ENCODE results near the gene XPOT.

Gene XPOT

DNA sequence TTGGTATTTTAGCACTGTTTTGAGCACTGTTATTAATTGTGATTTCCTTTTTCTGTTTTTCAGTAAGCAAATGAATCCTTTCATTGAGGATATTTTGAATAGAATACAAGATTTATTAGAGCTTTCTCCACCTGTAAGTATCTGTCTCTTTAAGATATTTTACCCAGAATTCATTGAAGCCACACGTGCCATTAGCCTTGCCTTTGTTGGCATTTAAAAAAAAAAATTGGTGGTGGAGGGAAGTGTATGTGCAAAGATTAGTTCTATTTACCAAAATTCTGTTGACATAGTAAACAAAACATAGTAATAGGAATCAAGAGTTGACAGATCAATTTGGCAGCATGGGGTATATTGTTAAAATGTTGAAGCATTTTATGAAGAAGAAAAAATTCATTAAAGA lies 23.8 kb downstream of the XPOT start:
- DNase-seq (ENCODE audit: low read depth, low spot score) = no peak

DNA sequence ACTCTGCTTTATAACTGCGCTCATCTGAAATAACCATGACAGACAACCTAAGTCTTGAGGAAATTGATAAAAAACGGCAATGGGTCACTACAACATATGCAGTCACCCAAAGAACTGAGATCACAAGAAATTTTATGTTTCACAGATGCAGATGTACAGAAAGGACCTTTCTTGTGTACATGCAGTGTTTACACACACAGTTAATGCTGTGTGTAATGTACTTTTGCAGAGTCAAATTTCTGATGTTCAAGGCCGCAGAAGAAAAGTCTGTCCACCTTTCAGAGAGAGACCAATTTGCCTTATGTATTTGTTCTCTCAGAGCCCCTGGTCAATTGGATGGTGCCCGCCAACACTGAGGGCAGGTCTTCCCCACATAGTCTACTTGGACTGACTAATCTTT lies 24.8 kb downstream of the XPOT start:
- DNase-seq (ENCODE audit: low read depth, low spot score) = no peak

DNA sequence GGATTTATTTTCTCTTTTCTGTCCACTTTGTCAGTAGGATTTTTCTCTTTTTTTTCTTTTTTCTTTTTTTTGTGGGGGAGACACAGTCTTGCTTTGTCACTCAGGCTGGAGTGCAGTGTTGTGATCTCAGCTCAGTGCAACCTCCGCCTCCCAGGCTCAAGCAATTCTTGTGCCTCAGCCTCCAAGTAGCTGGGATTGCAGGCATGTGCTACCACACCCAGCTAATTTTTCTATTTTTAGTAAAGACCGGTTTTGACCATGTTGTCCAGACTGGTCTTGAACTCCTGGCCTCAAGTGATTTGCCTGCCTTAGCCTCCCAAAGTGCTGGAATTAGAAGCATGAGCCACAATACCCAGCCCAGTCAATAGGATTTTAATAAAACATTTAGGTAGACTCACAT lies 26.7 kb downstream of the XPOT start:
- no peak for DNase-seq (ENCODE audit: low read depth, low spot score)

DNA sequence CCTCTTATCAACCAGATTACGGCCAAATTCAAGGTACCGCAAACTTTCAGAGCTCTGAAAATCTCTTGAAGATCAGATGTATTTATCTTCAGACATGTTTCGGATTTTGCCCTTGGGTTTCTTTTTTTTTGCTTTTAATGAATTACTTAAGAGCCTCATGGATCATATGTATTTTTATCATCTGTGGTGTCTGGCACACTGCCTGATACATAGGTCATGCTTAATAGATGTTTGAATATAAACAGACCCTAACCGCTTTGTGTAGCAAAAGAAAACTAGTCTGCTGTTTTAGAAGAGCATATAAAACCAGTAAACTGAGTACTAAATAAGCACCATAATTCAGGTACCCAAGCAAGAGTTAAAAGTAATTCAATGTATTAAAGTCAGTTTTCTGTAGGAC lies 27.6 kb downstream of the XPOT start:
- DNase-seq (ENCODE audit: low read depth, low spot score) = no peak

DNA sequence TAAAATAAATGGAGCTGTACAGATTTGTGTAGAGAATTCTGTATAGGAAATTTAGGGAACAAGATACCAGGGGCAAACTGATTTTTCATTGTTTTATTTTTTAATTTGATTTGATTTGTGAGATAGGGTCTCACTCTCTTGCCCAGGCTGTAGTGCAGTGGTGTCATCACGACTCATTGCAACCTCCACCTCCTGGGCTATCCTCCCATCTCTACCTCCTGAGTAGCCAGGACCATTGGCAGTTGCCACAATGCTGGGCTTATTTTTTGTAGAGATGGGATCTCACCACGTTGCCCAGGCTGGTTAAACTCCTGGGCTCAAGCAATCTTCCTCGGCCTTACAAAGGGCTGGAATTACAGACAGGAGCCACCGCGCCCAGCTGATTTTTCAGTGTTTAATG lies 29.7 kb downstream of the XPOT start:
- no peak for DNase-seq (ENCODE audit: low read depth, low spot score)

DNA sequence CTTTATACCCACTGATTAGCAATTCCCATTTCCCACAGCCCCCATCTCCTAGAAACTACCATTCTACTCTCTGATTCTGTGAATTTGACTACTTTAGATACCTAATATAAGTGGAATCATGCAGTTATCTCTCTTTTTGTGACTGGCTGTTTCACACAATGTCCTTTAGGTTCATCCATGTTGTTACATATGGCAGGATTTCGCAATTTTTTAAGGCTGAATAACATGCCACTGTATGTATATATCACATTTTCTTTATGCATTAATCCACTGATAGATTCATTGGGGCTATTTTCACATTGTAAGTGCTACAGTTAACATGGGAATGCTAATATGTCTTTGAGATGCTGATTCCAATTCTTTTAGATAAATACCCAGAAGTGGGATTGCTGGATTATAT lies 35.9 kb downstream of the XPOT start:
- DNase-seq (ENCODE audit: low read depth, low spot score) = no peak

DNA sequence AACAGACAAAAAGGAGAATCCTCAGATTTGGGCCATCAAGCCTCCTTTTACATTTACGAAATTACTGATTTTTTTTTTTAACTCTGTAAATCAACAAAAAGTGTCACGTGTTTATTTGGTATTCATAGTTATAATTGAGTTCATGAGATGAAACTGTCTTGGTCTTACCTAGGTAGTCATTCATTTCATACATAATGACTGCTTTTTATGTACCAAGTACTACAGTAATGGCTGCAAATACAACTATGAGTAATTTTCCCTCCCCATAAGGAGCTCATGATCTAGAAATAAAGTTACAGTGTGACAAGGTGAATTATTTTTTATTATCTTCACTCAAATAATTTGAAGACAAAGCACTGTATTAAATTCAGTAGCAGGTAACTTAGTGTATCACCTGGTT lies 41.3 kb downstream of the XPOT start:
- DNase-seq (ENCODE audit: low read depth, low spot score) = no peak

DNA sequence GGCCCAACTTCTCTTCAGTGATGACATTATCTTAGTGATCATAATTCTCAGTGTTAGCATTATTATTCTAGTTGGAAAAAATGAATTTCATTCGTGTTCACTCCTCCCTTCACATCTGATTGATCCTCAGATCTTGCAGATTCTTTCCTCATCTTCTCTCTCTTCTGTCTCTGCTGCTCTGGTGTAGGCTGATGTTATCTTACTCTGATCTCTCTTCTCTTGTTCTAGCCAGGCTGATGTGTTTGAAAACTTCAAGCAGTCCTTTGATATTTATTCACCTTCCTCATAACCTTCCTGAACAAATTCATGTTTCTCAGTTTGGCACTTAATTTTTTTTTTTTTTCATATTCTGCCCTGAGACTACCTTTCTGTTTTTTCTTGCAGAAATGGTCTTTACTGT lies 42.1 kb downstream of the XPOT start:
- no peak for DNase-seq (ENCODE audit: low read depth, low spot score)

DNA sequence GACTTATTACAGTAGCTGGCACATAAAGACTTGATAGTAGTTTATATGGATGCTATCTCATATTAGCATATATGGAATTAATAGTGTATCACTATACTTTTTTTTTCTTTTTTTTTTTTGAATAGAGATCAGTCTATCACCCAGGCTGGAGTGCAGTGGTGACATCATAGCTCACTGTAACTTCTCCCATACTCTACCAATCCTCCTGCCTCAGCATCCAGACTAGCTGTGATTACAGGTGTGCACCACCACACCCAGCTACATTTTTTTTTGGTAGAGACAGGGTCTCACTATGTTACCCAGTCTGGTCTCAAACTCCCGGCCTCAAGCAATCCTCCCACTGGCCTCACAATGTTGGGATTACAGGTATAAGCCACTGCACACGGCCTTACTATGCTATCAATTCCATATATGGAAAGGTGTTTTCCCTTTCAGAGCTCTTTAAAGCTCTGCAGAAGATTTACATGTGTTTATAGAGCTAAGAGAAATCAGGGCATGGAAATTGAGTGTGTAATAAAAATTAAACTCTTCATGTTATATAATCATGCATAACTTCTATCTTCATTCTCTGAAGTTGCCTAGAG lies 46.0 kb downstream of the XPOT start:
- DNase-seq (ENCODE audit: low read depth, low spot score) = no peak

DNA sequence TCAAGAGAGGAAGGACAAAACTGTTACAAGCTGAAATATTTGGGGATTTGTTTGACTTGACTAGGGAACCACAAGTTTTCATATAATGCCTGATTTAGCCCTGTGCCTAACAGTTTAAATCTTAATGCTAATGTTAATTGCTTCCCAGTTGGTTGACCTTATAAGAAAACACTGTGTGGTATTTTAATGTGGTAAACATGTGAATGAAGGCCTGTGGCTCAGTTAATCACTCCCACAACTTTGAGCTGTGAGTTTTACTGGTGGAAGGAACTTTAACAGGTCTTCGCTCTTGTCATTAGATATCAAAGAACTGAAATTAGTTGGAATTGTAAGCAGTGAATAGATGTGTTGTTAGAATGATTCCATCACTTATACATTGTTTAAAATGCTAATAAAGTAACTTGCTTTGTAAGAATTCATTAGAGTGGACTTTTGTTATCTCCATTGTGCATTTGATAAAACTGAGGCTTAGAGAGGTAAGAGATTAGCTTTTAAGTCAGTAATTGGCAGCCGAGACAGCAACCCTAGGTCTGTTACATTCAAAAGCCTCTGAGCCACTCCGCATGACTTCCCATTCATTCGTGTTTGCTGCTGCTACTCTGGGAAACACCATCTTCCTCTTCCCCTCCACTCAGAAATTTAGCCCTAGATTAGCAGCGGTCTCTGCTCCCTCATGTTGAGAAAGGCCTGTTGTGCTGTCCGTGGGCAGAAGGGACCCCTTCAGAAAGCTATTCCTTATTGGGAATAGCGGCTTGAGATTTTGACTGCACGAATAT lies 46.7 kb downstream of the XPOT start:
- peak; percentile 49 for DNase-seq (ENCODE audit: low read depth, low spot score)

DNA sequence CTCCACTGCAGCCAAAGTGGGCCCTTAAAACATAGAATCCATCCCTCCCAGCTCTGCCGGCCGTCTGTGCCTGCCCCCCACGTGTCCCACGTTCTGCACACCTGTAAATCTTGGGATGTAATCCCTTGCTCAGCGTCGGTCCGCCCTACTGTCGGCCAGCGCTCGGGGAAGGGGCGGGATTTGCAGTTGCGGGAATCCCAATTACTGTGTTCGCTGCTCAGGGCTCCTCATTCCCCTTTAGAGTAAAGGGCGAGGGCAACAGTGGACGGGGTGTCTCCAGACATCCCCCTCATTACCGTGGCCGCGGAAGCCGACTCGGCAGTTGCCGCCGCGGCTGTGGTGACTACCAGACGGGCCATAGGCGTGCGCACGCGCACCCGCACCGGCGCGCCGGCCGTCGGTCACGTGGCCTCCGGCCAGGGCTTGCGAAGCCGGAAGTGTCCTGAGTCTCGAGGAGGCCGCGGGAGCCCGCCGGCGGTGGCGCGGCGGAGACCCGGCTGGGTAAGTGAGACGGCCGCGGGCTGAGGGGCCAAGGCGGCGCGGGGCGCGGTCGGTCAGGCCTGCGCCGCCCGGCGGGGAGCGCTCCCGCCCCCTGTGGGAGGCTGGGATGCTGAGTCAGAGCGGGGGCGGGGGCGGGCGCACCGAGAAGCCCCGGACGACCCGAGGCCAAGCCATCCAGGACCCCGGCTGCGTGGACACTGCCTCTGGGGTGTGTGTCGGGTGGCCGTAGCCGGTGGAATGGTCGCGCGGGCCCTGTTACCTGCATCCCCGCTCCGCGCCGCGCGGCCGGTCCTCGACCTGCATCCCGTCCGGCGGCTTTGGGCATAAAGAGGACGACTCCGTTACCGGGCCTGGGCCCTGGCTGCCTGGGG lies 47.7 kb downstream of the XPOT start, which contains the start of gene TBK1:
TSS of gene TBK1 (plus strand) at position 434 of the 872 bp plus-strand sequence. CDS start 3,751 bp downstream, outside the sequence.
- peak; percentile 96 for DNase-seq (ENCODE audit: low read depth, low spot score)

DNA sequence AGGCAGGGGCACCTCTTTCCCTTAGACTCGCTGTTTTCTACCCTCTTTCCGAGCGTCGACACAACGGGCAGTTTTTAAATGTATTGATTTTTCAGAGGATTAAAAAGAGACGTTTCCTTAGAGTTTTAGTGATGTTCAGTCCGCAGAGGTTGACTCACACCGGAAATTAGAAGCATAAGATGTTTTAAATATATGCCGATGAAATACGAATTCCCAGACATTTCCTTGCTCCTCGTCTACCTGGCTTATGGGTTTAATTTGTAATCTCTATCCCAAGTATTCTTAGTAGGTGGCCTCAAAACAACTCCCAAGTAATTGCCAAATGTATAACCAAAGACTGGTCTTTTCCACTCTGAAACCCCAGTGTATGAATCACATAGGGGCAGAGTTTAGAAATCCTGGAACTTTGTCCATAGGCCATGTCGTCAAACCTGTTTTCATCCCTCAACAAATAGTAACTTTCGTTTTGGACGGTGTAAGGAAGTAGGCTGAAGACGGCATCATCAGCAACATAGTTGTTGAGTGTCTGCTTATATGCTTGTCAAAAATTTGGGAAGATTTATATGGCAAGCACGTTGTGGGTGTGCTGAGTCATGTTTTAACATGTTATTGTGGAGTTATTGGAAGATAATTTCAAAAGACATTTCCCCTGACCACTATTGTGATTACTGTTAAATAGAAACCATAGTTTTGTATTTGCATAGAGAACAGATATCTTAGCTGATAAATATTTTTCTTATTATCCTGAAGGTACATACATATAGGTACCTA lies 48.6 kb downstream of the XPOT start:
- peak; percentile 77 for DNase-seq (ENCODE audit: low read depth, low spot score)

DNA sequence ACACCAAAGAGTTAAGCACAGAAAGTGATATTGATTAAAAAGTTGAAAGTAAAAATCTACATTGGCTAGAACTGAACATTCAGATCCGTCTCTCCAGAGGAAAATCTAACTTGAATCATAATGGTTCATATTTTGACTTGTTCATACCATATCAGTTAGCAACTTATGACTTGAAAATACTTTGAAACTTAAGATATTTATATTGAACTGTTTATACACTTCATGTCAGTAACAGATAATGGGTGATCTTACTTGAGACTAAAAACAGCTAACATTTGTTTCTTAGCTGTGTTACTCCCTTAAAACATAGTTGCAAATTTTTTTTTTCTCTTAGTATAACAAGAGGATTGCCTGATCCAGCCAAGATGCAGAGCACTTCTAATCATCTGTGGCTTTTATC lies 51.3 kb downstream of the XPOT start:
- DNase-seq (ENCODE audit: low read depth, low spot score) = no peak

DNA sequence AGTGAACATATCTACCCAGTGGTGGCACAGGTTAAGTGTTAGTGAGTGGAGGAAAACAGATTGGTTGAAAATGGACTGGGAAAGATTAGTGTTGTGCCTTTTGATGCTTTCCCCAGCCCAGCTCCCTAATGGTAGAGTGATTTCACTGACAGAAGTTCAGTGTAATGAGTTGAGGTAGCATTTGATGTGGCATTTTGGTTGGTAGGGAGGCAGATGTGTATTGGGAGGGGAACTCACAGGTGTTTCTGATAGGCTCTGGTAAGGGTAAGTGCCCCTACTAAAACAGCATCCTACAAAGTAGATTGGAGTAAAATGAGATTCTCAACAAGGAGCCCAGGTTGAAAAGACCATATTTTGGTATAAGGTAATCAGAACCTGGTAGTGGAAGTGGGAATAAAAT lies 51.9 kb downstream of the XPOT start:
- no peak for DNase-seq (ENCODE audit: low read depth, low spot score)

DNA sequence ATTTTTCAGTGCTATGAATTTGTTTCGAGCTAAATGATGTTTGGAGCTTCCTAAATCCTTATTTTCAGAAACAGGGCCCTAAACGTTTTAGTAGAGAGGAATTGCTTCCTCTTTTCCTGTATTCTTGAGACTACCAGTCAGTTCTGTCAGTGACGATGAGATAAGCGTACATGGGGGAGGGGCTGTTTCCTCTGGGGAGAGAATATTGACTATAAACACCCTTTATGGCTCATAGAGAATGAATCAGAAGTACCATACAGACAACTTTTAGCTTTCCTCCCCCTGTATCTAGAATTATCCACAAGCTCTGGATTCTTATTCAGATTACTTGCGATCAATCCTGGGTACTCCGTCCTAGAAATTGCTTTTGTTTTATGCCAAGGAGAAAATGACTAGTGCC lies 52.8 kb downstream of the XPOT start:
- DNase-seq (ENCODE audit: low read depth, low spot score) = no peak

DNA sequence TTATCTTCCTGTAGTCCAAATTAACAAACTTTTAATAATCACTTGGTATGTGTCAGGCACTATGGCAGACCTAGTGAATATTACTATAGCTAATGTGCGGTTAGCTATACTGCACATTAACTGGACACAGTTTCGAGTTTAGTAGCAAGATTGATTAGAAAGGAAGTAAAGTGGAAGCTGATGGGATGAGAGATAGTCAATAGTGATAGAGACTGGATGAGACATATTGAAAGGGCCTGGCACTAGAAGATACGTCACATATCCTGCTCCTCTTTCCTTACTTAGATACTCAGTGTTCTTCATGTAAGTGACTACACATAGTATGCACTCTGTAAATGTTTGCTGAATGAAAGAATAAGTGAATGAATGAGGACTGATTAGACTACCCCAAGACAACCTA lies 53.3 kb downstream of the XPOT start:
- DNase-seq (ENCODE audit: low read depth, low spot score) = no peak

DNA sequence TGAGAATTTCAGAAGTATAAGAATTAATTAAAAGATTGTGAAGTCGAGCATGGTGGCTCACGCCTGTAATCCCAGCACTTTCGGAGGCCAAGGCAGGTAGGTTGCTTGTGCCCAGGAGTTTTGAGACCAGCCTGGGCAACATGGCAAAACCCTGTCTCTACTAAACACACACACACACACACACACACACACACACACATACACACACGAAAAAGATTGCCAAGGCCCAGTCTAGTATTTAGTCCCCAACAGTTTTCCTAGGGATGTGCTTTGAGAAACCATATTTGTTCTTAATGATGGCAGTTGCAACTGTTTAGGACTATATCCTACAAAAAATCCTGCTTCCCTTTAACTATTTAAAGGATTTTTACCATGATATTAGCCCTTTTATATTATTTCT lies 53.7 kb downstream of the XPOT start:
- no peak for DNase-seq (ENCODE audit: low read depth, low spot score)

DNA sequence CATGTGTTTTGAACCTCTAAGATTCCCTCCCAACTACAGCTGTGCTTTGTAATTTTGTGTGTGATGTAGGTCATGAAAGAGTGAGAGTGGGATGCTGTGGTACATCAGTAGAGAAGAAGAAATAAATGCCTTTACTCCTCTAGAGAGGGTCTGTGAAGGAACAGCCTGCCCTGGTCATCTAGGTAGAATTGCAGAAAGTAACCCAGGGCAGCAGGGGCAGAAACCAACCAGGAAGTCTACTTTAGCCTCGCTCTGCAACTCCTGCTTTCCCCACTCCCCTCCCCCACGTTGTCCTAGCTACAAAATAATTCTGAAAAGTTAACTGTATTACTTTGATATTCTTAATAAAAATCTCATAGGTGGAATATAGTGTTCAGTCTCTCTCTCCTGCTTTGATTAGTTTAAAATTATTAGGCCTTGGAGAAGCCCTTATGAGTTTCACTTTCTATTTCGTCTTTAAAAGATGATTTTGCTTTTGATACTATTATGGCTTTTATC lies 55.3 kb downstream of the XPOT start:
- DNase-seq (ENCODE audit: low read depth, low spot score) = no peak

DNA sequence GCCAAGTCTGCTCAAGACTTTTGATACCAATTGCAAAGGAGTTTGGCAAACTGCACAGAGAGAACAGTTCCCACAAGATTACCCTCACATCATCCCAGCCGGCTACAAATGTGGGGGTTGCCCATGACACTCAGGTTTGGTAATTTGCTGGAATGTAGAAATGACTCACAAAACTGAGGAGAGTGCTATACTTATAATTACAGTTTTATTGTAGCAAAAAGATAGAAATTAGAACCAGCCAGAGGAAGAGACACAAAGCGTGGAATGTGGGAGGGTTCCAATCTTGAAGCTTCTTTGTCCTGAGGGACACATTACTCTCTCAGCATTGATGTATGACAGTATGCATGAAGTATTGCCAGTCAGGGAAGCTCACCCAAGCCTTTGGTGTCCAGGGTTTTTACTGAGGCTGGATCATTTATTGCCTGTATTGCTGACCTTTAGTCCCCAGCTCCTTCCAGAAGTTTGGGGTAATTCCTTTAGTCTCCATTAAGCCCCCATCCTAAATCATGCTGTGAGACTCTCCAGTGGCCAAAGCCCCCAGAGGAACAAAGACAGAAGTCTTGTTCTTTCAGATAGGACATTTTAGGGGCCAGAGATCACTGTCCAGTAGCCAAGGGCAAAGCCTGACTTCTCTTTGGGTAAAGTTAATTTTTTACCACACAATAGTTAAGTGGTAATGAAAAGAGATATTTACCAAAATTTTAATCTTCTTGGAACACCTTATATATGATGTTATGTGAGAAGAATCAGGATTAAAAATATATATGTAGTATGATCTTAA lies 57.6 kb downstream of the XPOT start:
- DNase-seq (ENCODE audit: low read depth, low spot score) = peak; percentile 87

DNA sequence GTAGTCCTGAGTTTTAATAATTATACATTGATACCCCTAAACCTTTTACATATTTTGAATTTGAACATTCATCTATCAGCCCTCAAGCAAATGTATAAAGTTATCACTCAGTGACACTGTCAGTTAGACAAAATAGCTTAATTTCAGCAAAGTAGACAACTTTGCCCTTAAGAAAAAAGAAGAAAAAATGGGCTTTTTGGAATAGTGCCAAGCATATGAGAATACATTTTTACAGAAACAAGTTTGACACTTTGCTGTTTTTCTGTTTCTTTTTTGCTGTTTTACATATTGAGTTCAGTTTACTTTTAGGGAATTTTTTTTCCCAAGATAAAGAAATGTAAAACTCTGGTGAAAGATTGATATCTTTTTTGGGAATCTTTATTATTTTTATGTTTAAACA lies 62.0 kb downstream of the XPOT start:
- DNase-seq (ENCODE audit: low read depth, low spot score) = no peak

DNA sequence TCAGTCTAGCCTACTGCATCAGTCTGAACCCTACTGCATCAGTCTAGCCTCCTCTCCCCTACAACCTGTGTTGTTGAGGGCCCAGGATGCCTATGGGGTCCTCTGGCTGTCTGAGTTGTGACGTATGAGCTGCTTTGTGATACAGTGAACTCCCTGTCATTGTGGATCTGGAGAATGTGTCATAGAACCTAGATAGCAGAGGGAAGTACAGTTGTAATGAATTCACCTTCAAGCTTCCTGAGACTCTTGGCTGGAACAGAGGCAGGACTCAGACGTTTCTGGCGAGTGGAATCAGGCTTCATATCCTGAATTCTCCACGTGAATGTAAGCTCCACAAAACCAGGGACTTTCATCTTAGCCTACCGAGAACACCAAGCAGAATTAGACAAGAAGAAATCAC lies 64.8 kb downstream of the XPOT start:
- DNase-seq (ENCODE audit: low read depth, low spot score) = no peak

Measured in astrocyte of the hippocampus (primary cell).